HL-60 (cell line): Measurements from ENCODE around the gene COL21A1.

ENCODE experiments used
- CTCF ChIP-seq: IDR thresholded peaks from one replicate; pipeline ENCODE4 v1.5.1; 2011; ENCODE audit warnings: low read length, control low read depth, inconsistent platforms; ENCODE audit not compliant: insufficient read depth
- GABPA ChIP-seq: IDR thresholded peaks from 2 replicates; pipeline ENCODE4 v1.6.1; 2012; ENCODE audit warnings: low read depth
- REST ChIP-seq: IDR thresholded peaks from 2 replicates; pipeline ENCODE4 v1.6.1; 2012; ENCODE audit warnings: low read depth; ENCODE audit not compliant: insufficient replicate concordance

GRCh38 chr6:56106231-56106630, 141.1 kb downstream of the COL21A1 start:
- TF ChIP-seq CTCF (no peak), GABPA (no peak), REST (no peak)
